GM12865 (cell line): Measurements from ENCODE around the gene ADAMTS14.
"Not testable (repeated sequence)": the region's sequence is repeated elsewhere in the genome, so short reads cannot be mapped to it uniquely, and the experiment has no call there.

Source experiments
- DNase-seq: peaks from one replicate; pipeline ENCODE4 v3.0.0; 2010; ENCODE audit warnings: low read depth
- H3K4me3 ChIP-seq: 2 replicates; pipeline ENCODE4 v1.5.1; 2011; ENCODE audit warnings: mild to moderate bottlenecking, low read depth, low read length, control low read depth
- CTCF ChIP-seq: IDR thresholded peaks from 2 replicates; pipeline ENCODE4 v1.5.1; 2011; ENCODE audit warnings: low read length, control low read depth, low read depth, inconsistent platforms; ENCODE audit not compliant: insufficient read depth; ENCODE audit errors: missing control alignments

The ADAMTS14 gene

GRCh38 chr10:70660722-70661121 is 11.6 kb upstream of the ADAMTS14 start:
- H3K4me3 ChIP-seq, result no peak overlapping the region
- peak; percentile 23 for DNase-seq
- TF ChIP-seq CTCF, result no peak

- no peak overlapping the region for H3K4me3 ChIP-seq
- TF ChIP-seq CTCF, result no peak
- no peak for DNase-seq
These were observed 10.5 kb upstream of the ADAMTS14 start for GRCh38 chr10:70661623-70662361.

- no peak for DNase-seq
- no peak overlapping the region for H3K4me3 ChIP-seq
- TF ChIP-seq CTCF, result no peak
These were observed 9.7 kb upstream of the ADAMTS14 start for GRCh38 chr10:70662362-70663220.

GRCh38 chr10:70663458-70664409 is 8.6 kb upstream of the ADAMTS14 start:
- DNase-seq, H3K4me3 ChIP-seq: not testable (repeated sequence)

- no peak for DNase-seq
- TF ChIP-seq CTCF, result no peak
- H3K4me3 ChIP-seq, result no peak overlapping the region
These were observed 7.6 kb upstream of the ADAMTS14 start for GRCh38 chr10:70664702-70665195.

- no peak for TF ChIP-seq CTCF
- no peak overlapping the region for H3K4me3 ChIP-seq
- DNase-seq, result no peak
These were observed 5.1 kb upstream of the ADAMTS14 start for GRCh38 chr10:70666960-70667798.

- not testable (repeated sequence) for DNase-seq, H3K4me3 ChIP-seq
These were observed 4.5 kb upstream of the ADAMTS14 start for GRCh38 chr10:70667818-70668217.
